GM19099 (cell line): ENCODE measurements around the gene GLMP.

Source experiments
- POLR2A ChIP-seq: IDR thresholded peaks from 3 replicates; pipeline ENCODE4 v1.6.1; 2011; ENCODE audit warnings: low read depth; ENCODE audit not compliant: insufficient read length; ENCODE audit errors: extremely low read depth

Gene GLMP

GRCh38 chr1:156298852-156299357 is 3.4 kb upstream of the GLMP start, which contains the start of gene VHLL:
Gene VHLL (minus strand): TSS chr1:156299307. CDS start chr1:156299189, 118 bp downstream.
- no peak for TF ChIP-seq POLR2A

GRCh38 chr1:156293895-156294294 is 1.6 kb downstream of the GLMP start:
- no peak for TF ChIP-seq POLR2A

DNA sequence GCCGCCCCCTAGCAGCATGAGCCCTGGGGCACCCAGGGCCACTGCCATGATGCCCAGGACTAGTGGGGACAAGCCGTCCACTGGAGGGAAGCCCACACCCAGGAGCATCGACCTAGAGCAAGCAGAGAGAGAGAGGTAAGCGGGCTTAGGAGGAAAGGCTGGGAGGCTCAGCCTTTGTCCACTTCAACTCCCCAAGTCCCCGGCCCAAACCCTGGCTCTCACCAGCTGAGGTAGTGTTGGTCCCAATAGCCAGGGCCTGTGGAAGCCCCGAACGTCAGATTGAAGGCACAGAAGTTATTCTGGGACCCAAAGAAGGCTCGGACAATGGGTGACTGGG is 2.4 kb downstream of the GLMP start:
- no peak for TF ChIP-seq POLR2A

DNA sequence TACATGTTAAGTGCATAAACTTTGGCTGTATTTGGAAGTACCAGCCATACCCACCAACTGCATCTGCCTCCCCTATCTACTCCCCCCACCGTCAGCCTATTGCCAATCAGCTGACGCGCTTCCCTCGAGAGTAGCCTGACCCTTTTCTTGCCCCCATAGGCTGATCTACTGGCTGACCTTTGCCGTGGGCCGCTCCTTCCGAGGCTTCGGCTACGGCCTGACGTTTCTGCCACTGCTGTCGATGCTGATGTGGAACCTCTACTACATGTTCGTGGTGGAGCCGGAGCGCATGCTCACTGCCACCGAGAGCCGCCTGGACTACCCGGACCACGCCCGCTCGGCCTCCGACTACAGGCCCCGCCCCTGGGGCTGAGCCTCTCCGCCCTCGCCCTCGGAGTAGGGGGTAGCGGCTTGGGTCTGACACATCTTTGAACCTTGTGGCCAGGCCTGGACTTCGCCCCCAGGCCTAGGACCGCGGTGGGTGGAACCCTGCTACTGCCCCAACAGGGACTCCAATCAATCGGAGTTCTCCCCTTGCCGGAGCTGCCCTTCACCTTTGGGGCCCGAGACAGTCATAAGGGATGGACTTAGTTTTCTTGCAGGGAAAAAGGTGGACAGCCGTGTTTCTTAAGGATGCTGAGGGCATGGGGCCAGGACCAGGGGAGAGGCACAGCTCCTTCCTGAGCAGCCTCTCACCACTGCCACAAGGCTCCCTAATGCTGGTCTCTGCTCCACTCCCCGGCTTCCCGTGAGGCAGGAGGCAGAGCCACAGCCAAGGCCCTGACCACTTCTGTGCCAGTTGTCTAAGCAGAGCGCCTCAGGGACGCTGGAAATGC is 4.0 kb downstream of the GLMP start:
- no peak for TF ChIP-seq POLR2A

DNA sequence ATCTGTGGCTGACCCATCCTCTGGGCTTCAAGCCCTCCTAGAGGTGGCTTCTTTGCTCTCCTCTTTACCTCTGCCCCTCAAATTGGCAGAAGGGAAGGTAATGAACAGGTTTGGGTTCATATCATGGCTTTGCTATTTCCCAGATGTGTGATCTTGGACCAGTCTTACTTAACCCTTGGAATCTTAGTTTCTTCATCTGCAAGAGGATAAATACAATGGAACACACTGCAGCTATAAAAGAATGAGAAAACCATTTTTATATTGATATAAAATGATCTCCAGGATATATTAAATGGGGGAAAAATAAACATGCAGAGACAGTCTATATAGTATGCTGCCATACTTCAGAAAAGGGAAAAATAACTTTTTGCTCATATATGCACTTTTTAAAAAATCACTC is 5.6 kb downstream of the GLMP start:
- no peak for TF ChIP-seq POLR2A

- no peak for TF ChIP-seq POLR2A
Measured at GRCh38 chr1:156286061-156286460, 9.4 kb downstream of the GLMP start.

DNA sequence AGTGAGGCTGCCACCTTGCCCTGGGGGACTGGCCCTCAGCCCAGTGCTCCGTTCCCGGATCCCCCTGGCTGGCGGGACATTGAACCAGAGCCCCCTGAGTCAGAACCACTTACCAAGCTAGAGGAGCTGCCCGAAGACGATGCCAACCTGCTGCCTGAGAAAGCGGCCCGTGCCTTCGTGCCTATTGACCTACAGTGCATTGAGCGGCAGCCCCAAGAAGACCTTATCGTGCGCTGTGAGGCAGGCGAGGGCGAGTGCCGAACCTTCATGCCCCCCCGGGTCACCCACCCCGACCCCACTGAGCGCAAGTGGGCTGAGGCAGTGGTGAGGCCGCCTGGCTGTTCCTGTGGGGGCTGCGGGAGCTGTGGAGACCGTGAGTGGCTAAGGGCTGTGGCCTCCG is 10.0 kb downstream of the GLMP start:
- TF ChIP-seq POLR2A: no peak

- no peak for TF ChIP-seq POLR2A
Measured at GRCh38 chr1:156284757-156285156, 10.7 kb downstream of the GLMP start.

- TF ChIP-seq POLR2A: no peak
Measured at GRCh38 chr1:156284112-156284511, 11.4 kb downstream of the GLMP start, which contains the start of gene TMEM79. Gene TMEM79 (plus strand): TSS chr1:156284325. CDS start chr1:156285227, 902 bp downstream.

DNA sequence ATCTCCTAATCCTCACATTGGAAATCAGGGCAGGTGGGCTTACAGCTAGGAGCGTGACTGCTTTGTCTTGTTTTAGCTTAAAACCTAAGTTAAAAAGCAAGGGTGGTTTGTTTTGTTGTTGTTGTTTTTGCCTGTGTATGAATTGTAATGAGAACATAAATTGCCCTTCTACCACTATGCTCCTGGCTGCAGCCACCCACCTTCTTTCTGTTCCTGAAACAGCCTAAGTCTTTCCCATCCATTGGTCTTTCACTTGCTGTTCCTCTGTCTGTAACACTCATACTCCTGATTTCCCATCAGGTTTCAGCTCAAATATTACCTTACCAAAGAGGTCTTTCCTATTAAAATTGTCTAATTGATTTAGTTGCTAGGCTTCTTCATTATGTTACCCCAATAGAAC is 12.0 kb downstream of the GLMP start:
- TF ChIP-seq POLR2A: no peak

GRCh38 chr1:156282479-156283222 is 12.8 kb downstream of the GLMP start, which contains the start of gene SMG5:
Gene SMG5 (minus strand): TSS chr1:156282825. CDS start chr1:156282680, 145 bp downstream.
- peak; percentile 99 for TF ChIP-seq POLR2A

DNA sequence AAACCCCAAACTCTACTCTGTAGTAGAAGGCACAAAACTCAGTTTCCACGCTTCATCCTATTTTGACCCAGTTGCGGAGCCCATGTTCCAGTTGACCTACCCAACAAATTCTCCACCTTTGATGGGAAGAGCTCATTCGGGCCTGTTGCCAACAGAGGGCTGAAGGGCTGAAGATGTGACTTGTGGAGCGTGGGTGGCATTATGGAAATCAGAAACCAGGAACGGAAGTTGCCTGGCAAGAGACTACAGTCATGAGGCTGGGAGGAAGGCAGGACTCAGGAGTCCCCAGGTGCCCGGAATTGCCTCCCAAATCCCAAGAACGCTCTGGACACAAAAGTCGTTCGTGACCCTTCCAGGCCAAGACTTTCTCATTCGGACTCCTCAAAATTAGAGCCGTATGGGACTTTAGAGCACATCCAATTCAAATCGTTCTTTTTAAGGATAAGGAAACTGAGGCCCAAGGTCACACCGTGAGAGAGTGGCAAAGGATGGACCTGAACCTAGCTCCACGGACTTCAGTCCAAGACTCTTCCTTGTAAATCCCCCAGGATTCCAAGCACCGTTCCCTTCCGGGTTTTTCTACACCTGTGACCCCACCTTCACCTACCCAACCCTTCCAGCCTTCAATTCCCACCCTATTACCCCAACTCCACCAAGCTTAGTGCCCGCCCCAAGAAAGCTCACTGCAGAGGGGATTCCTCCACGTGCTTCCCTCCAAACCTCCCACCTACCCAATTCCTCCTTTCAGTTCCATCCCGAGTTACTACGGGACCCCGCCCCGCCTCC is 13.6 kb downstream of the GLMP start:
- TF ChIP-seq POLR2A: peak; percentile 37

- TF ChIP-seq POLR2A: no peak
Measured at GRCh38 chr1:156281281-156281680, 14.2 kb downstream of the GLMP start.

- no peak for TF ChIP-seq POLR2A
Measured at GRCh38 chr1:156279837-156280236, 15.6 kb downstream of the GLMP start.

- TF ChIP-seq POLR2A: no peak
Measured at GRCh38 chr1:156276966-156277381, 18.5 kb downstream of the GLMP start.
